Measurements from ENCODE around the gene TUBB.

- TF ChIP-seq, protein P1, sequence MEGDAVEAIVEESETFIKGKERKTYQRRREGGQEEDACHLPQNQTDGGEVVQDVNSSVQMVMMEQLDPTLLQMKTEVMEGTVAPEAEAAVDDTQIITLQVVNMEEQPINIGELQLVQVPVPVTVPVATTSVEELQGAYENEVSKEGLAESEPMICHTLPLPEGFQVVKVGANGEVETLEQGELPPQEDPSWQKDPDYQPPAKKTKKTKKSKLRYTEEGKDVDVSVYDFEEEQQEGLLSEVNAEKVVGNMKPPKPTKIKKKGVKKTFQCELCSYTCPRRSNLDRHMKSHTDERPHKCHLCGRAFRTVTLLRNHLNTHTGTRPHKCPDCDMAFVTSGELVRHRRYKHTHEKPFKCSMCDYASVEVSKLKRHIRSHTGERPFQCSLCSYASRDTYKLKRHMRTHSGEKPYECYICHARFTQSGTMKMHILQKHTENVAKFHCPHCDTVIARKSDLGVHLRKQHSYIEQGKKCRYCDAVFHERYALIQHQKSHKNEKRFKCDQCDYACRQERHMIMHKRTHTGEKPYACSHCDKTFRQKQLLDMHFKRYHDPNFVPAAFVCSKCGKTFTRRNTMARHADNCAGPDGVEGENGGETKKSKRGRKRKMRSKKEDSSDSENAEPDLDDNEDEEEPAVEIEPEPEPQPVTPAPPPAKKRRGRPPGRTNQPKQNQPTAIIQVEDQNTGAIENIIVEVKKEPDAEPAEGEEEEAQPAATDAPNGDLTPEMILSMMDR (conservative IDR thresholded peaks at IDR 0.05 in 1 of 2, IDR thresholded peaks at IDR 0.05 in 1 of 2; ENCODE audit: extremely low read depth in 1 of 2, insufficient read depth in 1 of 2, low read depth in 1 of 2, low read length in 2 of 2): no peak
- no peak for TF ChIP-seq EZH2 (IDR thresholded peaks at IDR 0.05; ENCODE audit: borderline replicate concordance, low read length)
Measured at GRCh38 chr6:30754631-30755030, 34.5 kb downstream of the TUBB start.

Measured in mammary epithelial cell (primary cell).